Lower leg skin (tissue), 4 donors: ENCODE results near the gene TRPV5. TPM values are rescaled to one million over a fixed set of nuclear protein-coding genes. Genes with fewer than 3 reads are reported as not detected.

Experiments used
- DNase-seq, 2 donors: peaks; one replicate each; pipeline ENCODE4 v3.0.0-alpha.2; 2019; ENCODE audit warnings: low spot score in 2 of 2
- H3K4me3 ChIP-seq: fragments of 200-600 bp; sonication (generic); 2 replicates; pipeline ENCODE4 v1.5.1; 2017; ENCODE audit warnings: mild to moderate bottlenecking, low read depth; ENCODE audit not compliant: poor library complexity, severe bottlenecking
- POLR2A ChIP-seq, 2 donors: fragments of 450-650 bp; IDR thresholded peaks; one replicate each; pipeline ENCODE4 v1.6.1; 2016 to 2017; ENCODE audit warnings: antibody characterized with exemption in 2 of 2, mild to moderate bottlenecking in 1 of 2, moderate library complexity in 1 of 2
- WGBS, 2 donors: methylation state at CpG; one replicate each; pipeline ENCODE4 v1.1.5; 2018; 5-methylcytosine and 5-hydroxymethylcytosine counted together
- intact Hi-C: fragments of 100-400 bp; cut with DNase I; formaldehyde crosslinking; loops from one replicate; pipeline ENCODE4 v1.15.0; 2023; ENCODE audit warnings: low total_unique reads
- total RNA-seq, 4 donors: library from RNA; depleted of rRNA; stranded (reverse); fragments of >200 nt; gene quantifications; one replicate each; pipeline ENCODE4 v1.1.0, GENCODE V29; 2016
- TF ChIP-seq, protein P1 (sequence below), 3 donors: fragments of 450-650 bp; IDR thresholded peaks; one replicate each; pipeline ENCODE4 v1.5.1; 2016; ENCODE audit warnings: antibody characterized with exemption in 3 of 3, mild to moderate bottlenecking in 3 of 3, moderate library complexity in 2 of 3

Gene TRPV5
- total RNA-seq, 4 donors from 2014 or later, result not detected

DNA sequence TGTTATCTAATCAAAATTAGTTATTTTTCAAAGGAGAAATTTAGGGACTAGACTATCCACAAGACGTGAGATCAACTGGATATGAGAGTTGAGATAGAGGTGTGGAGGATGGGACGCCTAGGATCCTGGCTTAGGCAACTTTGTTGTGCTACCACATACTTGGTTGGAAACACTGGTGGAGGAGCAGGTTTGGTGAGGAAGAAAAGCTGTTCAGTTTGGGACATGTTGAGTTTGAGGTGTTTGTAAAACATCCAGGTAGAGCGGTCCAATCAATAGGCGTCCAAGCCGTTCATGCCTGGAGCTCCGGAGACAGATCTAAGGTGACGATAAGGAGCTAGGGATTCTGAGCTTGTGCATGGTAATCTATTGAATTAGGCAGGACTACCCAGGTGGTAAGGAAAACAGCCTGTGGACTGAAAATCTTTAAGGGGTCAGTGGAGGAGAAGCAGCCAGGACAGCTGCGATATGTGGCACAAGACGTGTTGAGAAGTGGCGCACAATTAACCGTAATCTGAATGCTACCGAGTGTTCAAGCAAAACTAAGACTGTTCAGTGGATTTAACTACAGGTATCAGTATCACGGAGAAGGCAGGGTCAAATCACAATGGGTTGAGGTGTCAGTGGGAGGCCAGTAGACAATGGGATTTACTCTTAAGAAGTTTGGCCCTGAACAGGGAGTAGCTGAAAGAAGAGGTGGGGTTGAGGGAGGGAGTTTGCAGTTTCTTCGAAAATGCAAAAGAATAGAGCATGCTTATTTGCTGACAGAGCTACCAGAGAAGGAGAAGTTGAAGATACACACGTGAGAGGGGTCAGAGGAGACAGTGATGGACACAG is 31.9 kb downstream of the TRPV5 start:
- no peak overlapping the region for H3K4me3 ChIP-seq
- 52 to 57% methylated on average over 15 of the region's 15 CpGs for WGBS, 2 donors
- TF ChIP-seq, protein P1, sequence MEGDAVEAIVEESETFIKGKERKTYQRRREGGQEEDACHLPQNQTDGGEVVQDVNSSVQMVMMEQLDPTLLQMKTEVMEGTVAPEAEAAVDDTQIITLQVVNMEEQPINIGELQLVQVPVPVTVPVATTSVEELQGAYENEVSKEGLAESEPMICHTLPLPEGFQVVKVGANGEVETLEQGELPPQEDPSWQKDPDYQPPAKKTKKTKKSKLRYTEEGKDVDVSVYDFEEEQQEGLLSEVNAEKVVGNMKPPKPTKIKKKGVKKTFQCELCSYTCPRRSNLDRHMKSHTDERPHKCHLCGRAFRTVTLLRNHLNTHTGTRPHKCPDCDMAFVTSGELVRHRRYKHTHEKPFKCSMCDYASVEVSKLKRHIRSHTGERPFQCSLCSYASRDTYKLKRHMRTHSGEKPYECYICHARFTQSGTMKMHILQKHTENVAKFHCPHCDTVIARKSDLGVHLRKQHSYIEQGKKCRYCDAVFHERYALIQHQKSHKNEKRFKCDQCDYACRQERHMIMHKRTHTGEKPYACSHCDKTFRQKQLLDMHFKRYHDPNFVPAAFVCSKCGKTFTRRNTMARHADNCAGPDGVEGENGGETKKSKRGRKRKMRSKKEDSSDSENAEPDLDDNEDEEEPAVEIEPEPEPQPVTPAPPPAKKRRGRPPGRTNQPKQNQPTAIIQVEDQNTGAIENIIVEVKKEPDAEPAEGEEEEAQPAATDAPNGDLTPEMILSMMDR (IDR thresholded peaks at IDR 0.05), result no peak
- TF ChIP-seq POLR2A (IDR thresholded peaks at IDR 0.05), result no peak
- intact Hi-C loops, result no loop called here
- peak; percentile 40 to 68 for DNase-seq

DNA sequence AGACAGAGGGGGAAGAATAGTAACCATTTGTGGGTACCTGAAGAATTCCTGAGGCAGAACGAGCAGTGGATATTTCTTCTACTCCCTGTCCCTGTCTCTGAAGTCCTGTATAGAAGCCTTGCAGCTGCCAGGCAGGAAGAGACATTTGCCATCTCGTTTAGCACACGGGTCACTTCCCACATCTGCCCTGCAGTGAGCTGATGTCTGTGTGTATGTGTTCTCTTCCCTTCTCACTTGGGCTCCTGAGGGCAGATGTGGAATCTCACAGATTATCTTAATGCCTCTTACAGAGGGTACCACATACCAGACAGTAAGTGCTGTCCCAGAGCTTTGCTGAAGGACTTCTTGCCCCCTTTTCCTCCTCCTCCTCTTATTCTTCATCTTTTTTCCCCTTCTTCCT is 33.9 kb downstream of the TRPV5 start:
- H3K4me3 ChIP-seq, result no peak overlapping the region
- intact Hi-C loops, result loop anchor here (5.0 kb wide), 1 partner anchor 43 kb away; no protein-coding TSS in a partner anchor
- no peak for TF ChIP-seq POLR2A (IDR thresholded peaks at IDR 0.05)
- TF ChIP-seq, protein P1 (IDR thresholded peaks at IDR 0.05), result no peak
- 10 to 28% methylated on average over 3 of the region's 3 CpGs for WGBS, 2 donors
- DNase-seq, result no peak

DNA sequence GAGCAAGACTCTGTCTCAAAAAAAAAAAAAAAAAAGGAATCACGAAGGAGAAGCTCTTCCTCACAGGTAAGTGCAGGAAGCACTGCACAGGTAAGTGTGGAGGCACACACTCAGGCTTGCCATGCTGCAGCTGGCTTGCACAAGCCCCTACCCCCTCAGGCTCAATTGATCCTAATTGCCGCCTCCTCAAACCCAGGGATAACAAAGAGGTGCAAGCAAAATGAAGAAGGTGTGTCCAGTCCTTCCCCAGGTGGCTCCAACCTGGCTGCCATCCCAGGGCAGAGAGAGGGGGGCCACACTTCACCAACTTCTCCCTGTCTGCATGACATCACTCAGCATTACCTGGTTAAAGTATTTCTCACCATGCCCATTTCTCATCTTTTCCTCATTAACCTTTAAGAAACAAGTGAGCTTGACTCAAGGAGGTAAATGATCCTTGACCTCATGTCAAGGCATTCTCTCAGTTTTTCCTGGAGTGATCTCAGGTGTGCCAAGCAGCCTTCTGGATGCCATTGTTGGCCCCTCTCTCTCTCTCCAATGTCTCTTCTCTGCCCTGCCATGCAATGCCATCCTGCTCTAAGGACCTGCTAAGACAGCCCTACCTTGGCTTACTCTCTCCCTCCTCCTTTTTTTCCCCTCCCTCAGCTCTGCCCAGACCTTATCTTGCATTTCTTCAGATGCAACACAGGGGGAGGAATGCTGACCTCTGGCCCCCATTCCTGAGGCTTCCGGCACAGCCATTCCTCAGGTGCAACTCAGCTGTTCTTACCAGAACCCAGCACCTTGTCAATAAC is 35.0 kb downstream of the TRPV5 start:
- intact Hi-C loops, result loop anchor here (5.0 kb wide), 1 partner anchor 44 kb away; no protein-coding TSS in a partner anchor
- 42 to 53% methylated on average over 3 of the region's 3 CpGs for WGBS, 2 donors
- TF ChIP-seq, protein P1 (IDR thresholded peaks at IDR 0.05), result no peak
- TF ChIP-seq POLR2A (IDR thresholded peaks at IDR 0.05), result no peak
- peak in 1 of 2 donors; percentile 74 for DNase-seq
- no peak overlapping the region for H3K4me3 ChIP-seq

DNA sequence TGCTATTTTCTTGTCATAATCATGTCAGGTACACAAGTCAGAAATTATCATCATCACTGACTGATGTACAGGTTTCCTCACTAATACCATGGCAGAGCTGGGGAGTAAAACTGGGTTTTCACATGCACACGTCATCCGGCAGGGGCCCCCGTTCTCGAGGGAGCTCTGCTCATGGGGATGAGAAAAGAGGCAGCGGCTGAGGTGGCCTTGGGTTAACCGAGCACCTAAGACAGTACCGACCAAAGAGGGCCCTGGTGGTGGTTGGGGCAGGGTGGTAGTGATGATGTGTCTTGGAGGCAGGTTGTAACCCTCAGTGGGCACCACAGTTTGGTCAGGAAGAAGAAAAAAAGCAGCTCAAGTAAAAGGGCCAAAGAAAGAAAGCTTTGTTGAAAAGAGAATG is 35.9 kb downstream of the TRPV5 start:
- no peak for DNase-seq
- TF ChIP-seq, protein P1 (IDR thresholded peaks at IDR 0.05), result no peak
- TF ChIP-seq POLR2A (IDR thresholded peaks at IDR 0.05), result no peak
- WGBS, 2 donors, result 80 to 88% methylated on average over 7 of the region's 7 CpGs
- intact Hi-C loops, result loop anchor here (5.0 kb wide), 1 partner anchor 45 kb away; no protein-coding TSS in a partner anchor
- no peak overlapping the region for H3K4me3 ChIP-seq

DNA sequence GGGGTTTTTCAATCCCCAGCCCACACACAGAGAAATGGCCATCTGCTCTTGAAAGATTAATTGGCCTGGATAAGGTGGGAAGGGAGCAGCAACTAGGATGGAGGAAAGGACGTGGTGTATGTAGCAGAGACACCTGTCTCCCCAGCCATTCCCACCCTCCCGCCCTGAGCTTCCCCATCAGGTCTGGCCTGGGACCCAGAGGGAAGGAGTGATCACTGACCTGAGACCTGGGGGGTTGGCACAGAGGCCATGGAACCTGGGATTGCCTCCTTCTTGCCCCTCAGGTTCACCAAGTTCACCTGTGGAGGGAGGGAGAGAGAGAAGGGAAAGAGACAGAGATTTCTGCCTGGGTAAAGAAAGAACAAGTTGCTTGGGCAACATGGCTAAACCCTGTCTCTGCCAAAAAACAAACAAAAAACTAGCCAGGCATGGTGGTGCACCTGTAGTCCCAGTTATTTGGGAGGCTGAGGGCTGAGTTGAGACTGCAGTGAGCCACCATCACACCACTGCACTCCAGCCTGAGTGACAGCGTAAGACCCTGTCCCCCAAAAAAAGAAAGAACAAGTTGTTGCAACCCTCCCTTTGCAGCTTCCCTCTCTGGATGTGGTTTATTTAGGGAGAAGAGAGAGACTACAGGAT is 36.7 kb downstream of the TRPV5 start:
- WGBS, 2 donors, result 82 to 89% methylated on average over 3 of the region's 3 CpGs
- peak in 1 of 2 donors; percentile 34 for DNase-seq
- TF ChIP-seq, protein P1 (IDR thresholded peaks at IDR 0.05), result no peak
- no peak for TF ChIP-seq POLR2A (IDR thresholded peaks at IDR 0.05)
- H3K4me3 ChIP-seq, result no peak overlapping the region
- intact Hi-C loops, result loop anchor here (5.0 kb wide), 1 partner anchor 45 kb away; no protein-coding TSS in a partner anchor
